Large intestine (tissue), 12 donors: ENCODE data around the gene SCAMP3. TPM values are rescaled to one million over a fixed set of nuclear protein-coding genes. Genes with fewer than 3 reads are reported as not detected.

ENCODE experiments used
- DNase-seq, 2 donors: peaks; one replicate each; pipeline versions ENCODE4 v3.0.0 to v3.0.0-alpha.2; 2013
- H3K27ac ChIP-seq: one replicate; pipeline ENCODE4 v1.5.1; 2013; ENCODE audit warnings: low read length
- H3K27me3 ChIP-seq: 2 replicates; pipeline ENCODE4 v1.6.1; 2013; ENCODE audit warnings: low read length; ENCODE audit not compliant: control insufficient read depth, insufficient read depth
- H3K36me3 ChIP-seq: 2 replicates; pipeline ENCODE4 v1.6.1; 2013; ENCODE audit warnings: low read length; ENCODE audit not compliant: control insufficient read depth, insufficient read depth
- H3K4me1 ChIP-seq: one replicate; pipeline ENCODE4 v1.6.1; 2013; ENCODE audit warnings: low read length; ENCODE audit not compliant: control insufficient read depth, insufficient read depth
- H3K4me3 ChIP-seq: one replicate; pipeline ENCODE4 v1.5.1; 2013; ENCODE audit warnings: low read length
- H3K9me3 ChIP-seq: one replicate; pipeline ENCODE4 v1.6.1; 2013; ENCODE audit warnings: mild to moderate bottlenecking, low read depth, low read length, moderate library complexity; ENCODE audit not compliant: control insufficient read depth
- WGBS: methylation state at CpG from one replicate; pipeline ENCODE4 v1.1.5; 2013; ENCODE audit warnings: low lambda C conversion rate; ENCODE audit not compliant: insufficient coverage; 5-methylcytosine and 5-hydroxymethylcytosine counted together
- long read RNA-seq, 11 donors: transcript quantifications; one replicate each; lab custom pipeline, GENCODE V29; 2026
- polyA plus RNA-seq: library from polyadenylated mRNA; unstranded; fragments of 120-200 nt; gene quantifications from one replicate; pipeline ENCODE4 v1.2.1, GENCODE V29; 2013

Gene SCAMP3
- polyA plus RNA-seq, result 55.5 TPM
- long read RNA-seq, donor 1, transcript SCAMP3-201 (9 exons, 1,446 nt), result major isoform, 12 of 23 reads
- long read RNA-seq, donor 1, partial matches to known transcripts, result 10 of 23 reads
- long read RNA-seq, donor 1, other reads (novel, unspliced or antisense), result 0 of 23 reads
- long read RNA-seq, donor 2, transcript SCAMP3-201 (9 exons, 1,446 nt), result major isoform, 18 of 20 reads
- long read RNA-seq, donor 2, partial matches to known transcripts, result 0 of 20 reads
- long read RNA-seq, donor 2, other reads (novel, unspliced or antisense), result 0 of 20 reads
- long read RNA-seq, donor 3, result 0 reads
- long read RNA-seq, donor 4, partial matches to known transcripts, result 0 of 1 reads
- long read RNA-seq, donor 4, other reads (novel, unspliced or antisense), result 0 of 1 reads
- long read RNA-seq, donor 5, transcript SCAMP3-201 (9 exons, 1,446 nt), result major isoform, 7 of 8 reads
- long read RNA-seq, donor 5, partial matches to known transcripts, result 0 of 8 reads
- long read RNA-seq, donor 5, other reads (novel, unspliced or antisense), result 0 of 8 reads
- long read RNA-seq, donor 6, transcript SCAMP3-201 (9 exons, 1,446 nt), result major isoform, 14 of 17 reads
- long read RNA-seq, donor 6, partial matches to known transcripts, result 0 of 17 reads
- long read RNA-seq, donor 6, other reads (novel, unspliced or antisense), result 0 of 17 reads
- long read RNA-seq, donor 7, transcript SCAMP3-201 (9 exons, 1,446 nt), result major isoform, 12 of 15 reads
- long read RNA-seq, donor 7, partial matches to known transcripts, result 0 of 15 reads
- long read RNA-seq, donor 7, other reads (novel, unspliced or antisense), result 0 of 15 reads
- long read RNA-seq, donor 8, transcript SCAMP3-201 (9 exons, 1,446 nt), result major isoform, 11 of 19 reads
- long read RNA-seq, donor 8, partial matches to known transcripts, result 5 of 19 reads
- long read RNA-seq, donor 8, other reads (novel, unspliced or antisense), result 0 of 19 reads
- long read RNA-seq, donor 9, transcript SCAMP3-201 (9 exons, 1,446 nt), result major isoform, 17 of 29 reads
- long read RNA-seq, donor 9, partial matches to known transcripts, result 10 of 29 reads
- long read RNA-seq, donor 9, other reads (novel, unspliced or antisense), result 0 of 29 reads
- long read RNA-seq, donor 10, transcript SCAMP3-201 (9 exons, 1,446 nt), result major isoform, 18 of 22 reads
- long read RNA-seq, donor 10, partial matches to known transcripts, result 0 of 22 reads
- long read RNA-seq, donor 10, other reads (novel, unspliced or antisense), result 0 of 22 reads
- long read RNA-seq, donor 11, transcript SCAMP3-201 (9 exons, 1,446 nt), result major isoform, 8 of 11 reads
- long read RNA-seq, donor 11, partial matches to known transcripts, result 0 of 11 reads
- long read RNA-seq, donor 11, other reads (novel, unspliced or antisense), result 0 of 11 reads

DNA sequence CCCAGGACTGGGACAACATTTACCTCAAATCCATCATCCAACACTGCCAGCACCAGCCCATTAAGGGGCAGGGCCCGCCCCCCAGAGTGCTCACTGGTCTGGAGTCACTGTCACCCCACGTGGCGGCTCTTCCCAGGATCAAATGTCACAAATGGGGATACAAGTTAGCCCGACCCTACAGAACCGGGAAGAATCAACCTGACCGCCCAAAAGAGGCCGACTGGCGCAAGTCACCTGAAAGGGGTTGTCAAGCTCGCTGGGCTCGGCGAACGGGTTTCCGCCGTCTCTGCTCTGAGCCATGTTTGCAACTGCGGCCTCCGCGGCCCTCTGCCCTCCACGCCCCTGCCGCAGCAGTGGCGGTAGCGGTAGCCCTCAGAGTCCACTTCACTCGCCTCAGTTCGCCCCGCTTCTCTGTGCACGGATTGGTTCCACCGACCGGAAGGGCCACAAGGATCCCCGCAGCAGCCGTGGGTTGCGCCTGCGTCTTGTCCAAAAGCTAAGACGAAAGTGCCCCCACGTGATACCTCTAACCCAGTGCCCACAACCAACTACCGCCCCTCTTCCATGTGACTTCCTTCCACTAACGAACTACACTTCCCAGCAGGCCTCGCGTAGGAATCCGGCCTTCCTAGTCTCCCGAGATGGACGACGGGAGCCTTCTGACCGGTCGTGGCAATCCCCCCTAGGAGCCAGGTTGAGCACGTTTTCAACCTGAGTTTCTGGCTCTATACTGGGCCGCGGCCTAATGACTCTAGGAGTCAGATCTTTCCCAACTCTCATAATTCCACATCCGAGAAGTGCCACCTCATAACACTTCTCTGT is at the start of gene SCAMP3:
SCAMP3 (minus strand) TSS at position 509 of the 822 bp plus-strand sequence; CDS start at position 300, 209 bp downstream.
- Histone ChIP-seq H3K36me3 (peaks cover 59% of the 10 kb centered on the region), H3K27me3 (no peaks in the 10 kb centered on the region), H3K27ac (peak within 1 kb of the TSS; percentile 75), H3K9me3 (no peaks in the 10 kb centered on the region), H3K4me3 (peak within 1 kb of the TSS; percentile 79), H3K4me1 (peaks cover 6% of the 10 kb centered on the region)
- WGBS, result no CpG with 5 or more reads among the region's 47 CpGs
- DNase-seq, result peak; percentile 97 to 98

DNA sequence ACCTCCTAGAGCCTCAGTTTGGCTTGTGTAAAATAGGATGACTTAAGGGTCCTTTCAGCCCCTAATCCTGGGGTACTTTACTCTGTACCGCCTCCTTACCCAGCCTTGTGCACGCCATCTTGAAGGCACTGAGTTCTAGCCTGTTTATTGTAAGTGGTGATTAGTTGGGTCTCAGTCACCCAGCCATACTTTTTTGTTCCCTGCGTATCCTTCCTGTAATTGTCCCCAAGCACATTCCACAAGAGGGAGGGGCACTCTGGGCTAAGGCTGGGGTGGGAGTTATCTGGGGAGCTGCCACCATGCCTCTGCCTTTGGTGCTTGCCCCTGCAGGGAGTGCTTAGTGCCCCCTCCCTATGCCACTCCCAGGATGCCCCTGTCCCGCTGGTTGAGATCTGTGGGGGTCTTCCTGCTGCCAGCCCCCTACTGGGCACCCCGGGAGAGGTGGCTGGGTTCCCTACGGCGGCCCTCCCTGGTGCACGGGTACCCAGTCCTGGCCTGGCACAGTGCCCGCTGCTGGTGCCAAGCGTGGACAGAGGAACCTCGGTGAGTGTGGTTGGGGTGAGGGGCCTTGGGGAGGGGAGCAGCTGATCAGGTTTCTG is 47.4 kb upstream of the SCAMP3 start:
- H3K4me3 ChIP-seq, result peak overlapping the region; percentile 64
- peak in 1 of 2 donors; percentile 56 for DNase-seq
- peaks cover 14% of the 10 kb centered on the region for H3K36me3 ChIP-seq
- no peaks in the 10 kb centered on the region for H3K27me3 ChIP-seq
- H3K9me3 ChIP-seq, result no peaks in the 10 kb centered on the region
- no CpG with 5 or more reads among the region's 11 CpGs for WGBS
- peaks cover 9% of the 10 kb centered on the region for H3K4me1 ChIP-seq
- peak overlapping the region; percentile 84 for H3K27ac ChIP-seq

DNA sequence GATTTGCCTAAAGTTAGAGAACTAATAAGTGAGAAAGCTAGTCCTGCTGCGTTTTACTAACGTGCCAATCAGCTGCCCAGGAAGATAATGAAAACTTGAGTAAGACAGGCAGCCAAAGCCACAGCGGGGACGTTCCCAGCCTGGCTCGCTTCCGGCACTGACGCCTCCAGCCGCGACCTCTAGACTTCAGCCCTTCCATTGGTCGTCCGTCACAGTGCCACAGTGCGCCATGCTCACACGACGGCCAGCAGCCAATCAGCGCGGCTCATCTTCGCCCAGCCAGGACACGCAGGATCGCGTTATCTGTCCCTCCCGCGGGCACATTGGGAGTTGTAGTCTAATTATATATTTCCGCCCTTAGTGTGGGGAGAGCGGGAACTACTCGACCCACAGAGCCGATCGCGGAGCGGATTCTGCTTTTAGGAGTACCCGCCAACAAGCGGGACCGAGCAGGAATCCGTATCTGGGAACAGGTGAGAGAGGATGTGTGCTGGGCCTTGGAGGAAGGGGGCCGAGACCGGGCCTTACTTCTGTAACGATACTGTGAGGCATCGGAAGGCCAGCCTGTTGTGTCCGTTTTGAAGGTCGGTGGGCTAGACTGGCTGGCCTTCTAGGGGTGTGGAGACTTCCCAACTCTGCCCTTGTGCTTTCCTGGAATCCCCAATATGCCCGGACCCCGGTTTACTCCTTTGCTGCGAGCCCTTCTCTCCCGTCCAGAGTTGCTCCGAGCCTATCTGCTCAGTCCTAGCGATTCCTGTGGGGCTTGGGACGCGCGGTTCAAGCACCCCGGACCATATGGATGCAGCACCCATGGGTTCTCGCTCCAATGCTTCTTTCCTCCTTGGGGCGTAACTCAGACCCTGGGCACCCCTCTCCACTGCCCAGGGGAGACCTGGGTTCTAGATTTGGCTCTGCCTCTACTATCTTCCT is 46.6 kb upstream of the SCAMP3 start, which contains the start of gene FDPS:
FDPS (plus strand) TSS at position 374 of the 930 bp plus-strand sequence. CDS start 924 bp downstream, outside the sequence.
- Histone ChIP-seq H3K27ac (peak within 1 kb of the TSS; percentile 84), H3K36me3 (peaks cover 10% of the 10 kb centered on the region), H3K9me3 (no peaks in the 10 kb centered on the region), H3K4me1 (peaks cover 11% of the 10 kb centered on the region), H3K4me3 (peak within 1 kb of the TSS; percentile 64), H3K27me3 (no peaks in the 10 kb centered on the region)
- no CpG with 5 or more reads among the region's 51 CpGs for WGBS
- DNase-seq, result peak; percentile 99 to 100

DNA sequence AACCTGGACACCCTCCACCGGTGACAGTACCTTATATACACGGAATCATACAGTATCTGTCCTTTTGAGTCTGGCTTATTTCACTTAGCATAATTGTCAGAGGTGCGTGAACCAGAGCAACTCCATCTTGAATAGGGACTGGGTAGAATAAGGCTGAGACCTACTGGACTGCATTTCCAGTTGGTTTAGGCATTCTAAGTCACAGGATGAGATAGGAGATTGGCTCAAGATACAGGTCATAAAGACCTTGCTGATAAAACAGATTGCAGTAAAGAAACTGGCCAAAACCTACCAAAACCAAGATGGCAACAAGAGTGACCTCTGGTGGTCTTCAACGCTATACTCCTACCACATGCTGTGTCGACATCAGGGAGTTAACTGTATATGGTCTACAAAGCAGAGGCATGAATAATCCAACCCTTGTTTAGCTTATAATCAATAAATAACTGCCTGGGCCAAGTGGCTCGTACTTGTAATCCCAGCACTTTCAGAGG is 45.1 kb upstream of the SCAMP3 start:
- Histone ChIP-seq H3K27me3 (no peaks in the 10 kb centered on the region), H3K4me3 (no peak overlapping the region), H3K27ac (peak overlapping the region; percentile 84), H3K4me1 (peaks cover 11% of the 10 kb centered on the region), H3K36me3 (peaks cover 7% of the 10 kb centered on the region), H3K9me3 (no peaks in the 10 kb centered on the region)
- WGBS, result no CpG with 5 or more reads among the region's 6 CpGs
- peak in 1 of 2 donors; percentile 30 for DNase-seq

DNA sequence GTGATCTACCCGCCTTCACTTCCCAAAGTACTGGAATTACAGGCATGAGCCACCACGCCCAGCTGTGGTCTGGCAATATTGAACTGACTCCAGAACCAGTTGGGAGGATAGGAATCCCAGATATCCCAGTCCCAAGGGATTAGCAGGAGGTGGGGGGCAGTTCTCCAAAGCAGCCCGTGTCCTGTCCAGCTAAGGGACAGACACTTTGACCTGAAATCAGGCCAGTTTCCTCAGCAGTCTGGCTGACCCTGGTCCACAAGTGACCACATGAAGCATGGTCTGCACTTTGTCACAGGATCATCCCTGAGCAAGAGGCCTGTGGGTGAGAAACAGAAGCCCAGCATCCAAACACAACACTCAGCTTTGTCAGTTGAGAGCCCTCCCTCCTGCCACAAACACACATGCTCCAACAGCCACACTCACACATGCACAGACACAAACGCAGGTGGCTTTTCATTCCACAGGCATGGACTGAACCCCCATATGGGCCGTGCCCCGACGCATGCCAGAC is 43.8 kb upstream of the SCAMP3 start:
- no peak overlapping the region for H3K4me3 ChIP-seq
- no peak for DNase-seq
- H3K27ac ChIP-seq, result no peak overlapping the region
- H3K27me3 ChIP-seq, result no peaks in the 10 kb centered on the region
- no peaks in the 10 kb centered on the region for H3K9me3 ChIP-seq
- WGBS, result no CpG with 5 or more reads among the region's 7 CpGs
- H3K4me1 ChIP-seq, result peaks cover 21% of the 10 kb centered on the region
- peaks cover 3% of the 10 kb centered on the region for H3K36me3 ChIP-seq

DNA sequence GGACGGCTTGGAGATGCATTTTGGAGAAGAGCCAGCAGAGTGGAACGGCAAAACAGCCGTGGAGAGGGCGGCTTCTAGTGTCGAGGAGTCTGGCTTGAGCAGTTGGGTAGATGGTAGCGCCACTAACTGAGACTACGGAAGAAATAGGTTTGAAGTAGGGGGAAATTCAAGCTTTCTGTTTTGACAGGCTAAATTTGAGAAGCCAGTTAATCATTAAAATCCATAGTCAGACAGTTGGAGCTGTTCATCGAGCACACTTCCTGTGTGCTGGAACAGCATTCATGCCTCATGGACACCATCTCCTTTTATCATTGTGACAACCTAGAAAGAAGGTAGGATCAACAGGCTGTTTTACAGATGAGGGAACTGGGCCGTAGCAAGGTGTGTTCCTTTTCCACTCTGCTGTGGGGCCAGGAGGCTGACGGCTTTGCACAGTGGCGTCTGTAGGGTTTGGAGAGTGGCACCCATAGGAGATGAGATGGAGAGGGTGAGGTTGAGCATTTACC is 42.5 kb upstream of the SCAMP3 start:
- 86% methylated on average over 4 of the region's 11 CpGs for WGBS
- Histone ChIP-seq H3K27me3 (no peaks in the 10 kb centered on the region), H3K36me3 (no peaks in the 10 kb centered on the region), H3K27ac (no peak overlapping the region), H3K9me3 (no peaks in the 10 kb centered on the region), H3K4me3 (no peak overlapping the region), H3K4me1 (peaks cover 30% of the 10 kb centered on the region)
- DNase-seq, result peak in 1 of 2 donors; percentile 38

DNA sequence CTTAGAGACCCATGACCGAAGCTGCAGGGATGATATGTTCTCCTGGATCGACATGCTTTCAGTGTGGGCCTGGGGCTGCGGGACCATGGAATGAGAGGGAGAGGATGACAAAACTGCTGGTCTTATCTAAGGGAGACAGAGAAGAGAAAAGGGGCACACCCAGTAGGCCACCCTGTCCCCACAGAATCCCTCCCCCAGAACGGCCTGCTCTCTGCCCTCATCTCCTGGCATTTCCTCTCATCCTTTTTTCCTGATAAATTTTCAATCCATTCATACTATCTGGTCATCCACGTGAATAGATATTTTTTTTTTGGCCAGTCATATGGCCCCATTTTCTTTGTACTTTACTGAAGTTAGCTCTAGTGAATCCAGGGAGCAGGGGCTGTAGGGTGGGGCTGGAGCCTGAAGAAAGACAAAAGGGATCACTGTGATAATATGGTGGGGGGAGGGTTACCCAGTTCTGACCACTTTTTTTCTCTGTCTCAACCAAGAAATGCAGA is 39.2 kb upstream of the SCAMP3 start, which contains the start of gene PKLR:
PKLR (minus strand) TSS at position 97 of the 500 bp plus-strand sequence; CDS start at position 54, 43 bp downstream.
- WGBS, result 67% methylated on average over 1 of the region's 5 CpGs
- Histone ChIP-seq H3K4me1 (peaks cover 34% of the 10 kb centered on the region), H3K36me3 (no peaks in the 10 kb centered on the region), H3K9me3 (no peaks in the 10 kb centered on the region), H3K27me3 (peaks cover 9% of the 10 kb centered on the region), H3K4me3 (peak within 1 kb of the TSS; percentile 16), H3K27ac (peak within 1 kb of the TSS; percentile 83)
- no peak for DNase-seq
